ENCODE results near the gene UBAP1L.

- TF ChIP-seq EZH2 (IDR thresholded peaks at IDR 0.05; ENCODE audit: insufficient read depth, poor library complexity, severe bottlenecking): no peak
- no peak for TF ChIP-seq EZH2phosphoT487 (IDR thresholded peaks at IDR 0.05; ENCODE audit: insufficient read depth, low read depth)
Observed at GRCh38 chr15:65115542-65115941, 542 bp upstream of the UBAP1L start.
